Prostate gland (tissue), 2 donors: ENCODE data around the gene ZNF850. TPM values are rescaled to one million over a fixed set of nuclear protein-coding genes. Genes with fewer than 3 reads are reported as not detected.
"Not testable (repeated sequence)": the region's sequence is repeated elsewhere in the genome, so short reads cannot be mapped to it uniquely, and the experiment has no call there.

Experiments used
- DNase-seq: peaks from one replicate; pipeline ENCODE4 v3.0.0-alpha.2; 2019; ENCODE audit warnings: low spot score
- H3K27ac ChIP-seq, 2 donors: fragments of 200-600 bp; sonication (generic); 2 replicates each; pipeline ENCODE4 v1.5.1; 2017 to 2019
- H3K27me3 ChIP-seq: fragments of 200-600 bp; sonication (generic); replicated peaks from 2 replicates; pipeline ENCODE4 v1.5.1; 2019; ENCODE audit not compliant: insufficient read depth
- H3K36me3 ChIP-seq, 2 donors: fragments of 200-600 bp; sonication (generic); 1 replicate in 1 of 2; 2 replicates in 1 of 2; pipeline versions ENCODE4 v1.5.1 to v1.8.1; 2017 to 2019
- H3K4me1 ChIP-seq: fragments of 200-600 bp; sonication (generic); replicated peaks from 2 replicates; pipeline ENCODE4 v1.5.1; 2019
- H3K4me3 ChIP-seq, 2 donors: fragments of 200-600 bp; sonication (generic); 2 replicates each; pipeline ENCODE4 v1.5.1; 2017 to 2019
- H3K9me3 ChIP-seq: fragments of 200-600 bp; sonication (generic); 2 replicates; pipeline ENCODE4 v1.5.1; 2017
- POLR2A ChIP-seq: fragments of 450-650 bp; IDR thresholded peaks from one replicate; pipeline ENCODE4 v1.6.1; 2016; ENCODE audit warnings: antibody characterized with exemption, mild to moderate bottlenecking
- POLR2AphosphoS5 ChIP-seq: sonication (generic); formaldehyde crosslinking; IDR thresholded peaks from one replicate; pipeline ENCODE4 v1.6.1; 2017; ENCODE audit warnings: antibody characterized with exemption
- WGBS: methylation state at CpG from one replicate; pipeline ENCODE4 v1.1.5; 2018; 5-methylcytosine and 5-hydroxymethylcytosine counted together
- intact Hi-C: fragments of 100-400 bp; cut with DNase I; formaldehyde crosslinking; loops from one replicate; pipeline ENCODE4 v1.14.2; 2022
- total RNA-seq, 2 donors: library from RNA; depleted of rRNA; stranded (reverse); fragments of >200 nt; gene quantifications; one replicate each; pipeline ENCODE4 v1.1.0, GENCODE V29; 2016
- TF ChIP-seq, protein P1 (sequence below), 4 experiments: fragments of 200-600 bp in 2 of 4; fragments of 450-650 bp in 2 of 4; sonication (generic) in 2 of 4; IDR thresholded peaks; 1 replicate in 3 of 4; 2 replicates in 1 of 4; pipeline ENCODE4 v1.5.1; 2016 to 2019; ENCODE audit warnings: antibody characterized with exemption in 4 of 4, mild to moderate bottlenecking in 2 of 4, moderate library complexity in 2 of 4

ZNF850 gene
- total RNA-seq, 2 donors from 2014 or later, result 2.4 to 10.0 TPM

GRCh38 chr19:36771261-36772231 is 1.1 kb downstream of the ZNF850 start:
- 2% methylated on average over 29 of the region's 29 CpGs for WGBS
- intact Hi-C loops, result loop anchor here (1.0 kb wide), 1 partner anchor 79 kb away; the partner anchor contains the start of gene ZNF345
- Histone ChIP-seq H3K27me3 (no peaks in the 10 kb centered on the region), H3K27ac (peak overlapping the region; percentile 72 to 78), H3K4me3 (peak overlapping the region; percentile 64 to 85), H3K36me3 (no peaks in the 10 kb centered on the region), H3K9me3 (no peaks in the 10 kb centered on the region), H3K4me1 (no peaks in the 10 kb centered on the region)
- TF ChIP-seq POLR2AphosphoS5 (no peak), POLR2A (no peak)
- TF ChIP-seq, protein P1, sequence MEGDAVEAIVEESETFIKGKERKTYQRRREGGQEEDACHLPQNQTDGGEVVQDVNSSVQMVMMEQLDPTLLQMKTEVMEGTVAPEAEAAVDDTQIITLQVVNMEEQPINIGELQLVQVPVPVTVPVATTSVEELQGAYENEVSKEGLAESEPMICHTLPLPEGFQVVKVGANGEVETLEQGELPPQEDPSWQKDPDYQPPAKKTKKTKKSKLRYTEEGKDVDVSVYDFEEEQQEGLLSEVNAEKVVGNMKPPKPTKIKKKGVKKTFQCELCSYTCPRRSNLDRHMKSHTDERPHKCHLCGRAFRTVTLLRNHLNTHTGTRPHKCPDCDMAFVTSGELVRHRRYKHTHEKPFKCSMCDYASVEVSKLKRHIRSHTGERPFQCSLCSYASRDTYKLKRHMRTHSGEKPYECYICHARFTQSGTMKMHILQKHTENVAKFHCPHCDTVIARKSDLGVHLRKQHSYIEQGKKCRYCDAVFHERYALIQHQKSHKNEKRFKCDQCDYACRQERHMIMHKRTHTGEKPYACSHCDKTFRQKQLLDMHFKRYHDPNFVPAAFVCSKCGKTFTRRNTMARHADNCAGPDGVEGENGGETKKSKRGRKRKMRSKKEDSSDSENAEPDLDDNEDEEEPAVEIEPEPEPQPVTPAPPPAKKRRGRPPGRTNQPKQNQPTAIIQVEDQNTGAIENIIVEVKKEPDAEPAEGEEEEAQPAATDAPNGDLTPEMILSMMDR (IDR thresholded peaks at IDR 0.05), result no peak
- DNase-seq, result peak; percentile 34

GRCh38 chr19:36750066-36750691 is 22.4 kb downstream of the ZNF850 start:
- Histone ChIP-seq H3K36me3 (peaks cover 5 to 6% of the 10 kb centered on the region in 2 donors), H3K27me3 (no peaks in the 10 kb centered on the region), H3K4me1 (no peaks in the 10 kb centered on the region), H3K27ac (no peak overlapping the region), H3K4me3 (no peak overlapping the region), H3K9me3 (peaks cover 6% of the 10 kb centered on the region)
- TF ChIP-seq POLR2A (no peak), POLR2AphosphoS5 (no peak)
- TF ChIP-seq, protein P1 (IDR thresholded peaks at IDR 0.05), result no peak
- 100% methylated on average over 4 of the region's 4 CpGs for WGBS
- no peak for DNase-seq
- intact Hi-C loops, result no loop called here

DNA sequence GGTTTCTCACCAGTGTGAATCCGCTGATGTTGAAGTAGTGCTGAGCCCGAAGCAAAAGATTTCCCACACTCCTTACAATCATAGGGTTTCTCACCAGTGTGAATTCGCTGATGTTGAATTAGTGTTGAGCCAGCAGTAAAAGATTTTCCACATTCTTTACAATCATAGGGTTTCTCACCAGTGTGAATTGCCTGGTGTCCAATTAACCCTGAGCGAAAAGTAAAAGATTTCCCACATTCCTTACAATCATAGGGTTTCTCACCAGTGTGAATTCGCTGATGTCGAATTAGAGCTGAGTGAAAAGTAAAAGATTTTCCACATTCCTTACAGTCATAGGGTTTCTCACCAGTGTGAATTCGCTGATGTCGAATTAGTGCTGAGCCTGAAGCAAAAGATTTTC is 23.0 kb downstream of the ZNF850 start:
- intact Hi-C loops, H3K36me3 ChIP-seq, DNase-seq, H3K27me3 ChIP-seq, H3K9me3 ChIP-seq, H3K4me1 ChIP-seq, H3K27ac ChIP-seq, H3K4me3 ChIP-seq: not testable (repeated sequence)
- 95% methylated on average over 8 of the region's 8 CpGs for WGBS

- WGBS, result 97% methylated on average over 10 of the region's 10 CpGs
- H3K9me3 ChIP-seq, result peaks cover 6% of the 10 kb centered on the region
- no peak overlapping the region for H3K4me3 ChIP-seq
- H3K36me3 ChIP-seq, result peaks cover 5 to 6% of the 10 kb centered on the region in 2 donors
- no peaks in the 10 kb centered on the region for H3K27me3 ChIP-seq
- no peak for DNase-seq
- no peaks in the 10 kb centered on the region for H3K4me1 ChIP-seq
- TF ChIP-seq, protein P1 (IDR thresholded peaks at IDR 0.05), result no peak
- TF ChIP-seq POLR2A (no peak), POLR2AphosphoS5 (no peak)
- no peak overlapping the region for H3K27ac ChIP-seq
- intact Hi-C loops, result no loop called here
Observed at GRCh38 chr19:36748431-36749275, 24.0 kb downstream of the ZNF850 start.

DNA sequence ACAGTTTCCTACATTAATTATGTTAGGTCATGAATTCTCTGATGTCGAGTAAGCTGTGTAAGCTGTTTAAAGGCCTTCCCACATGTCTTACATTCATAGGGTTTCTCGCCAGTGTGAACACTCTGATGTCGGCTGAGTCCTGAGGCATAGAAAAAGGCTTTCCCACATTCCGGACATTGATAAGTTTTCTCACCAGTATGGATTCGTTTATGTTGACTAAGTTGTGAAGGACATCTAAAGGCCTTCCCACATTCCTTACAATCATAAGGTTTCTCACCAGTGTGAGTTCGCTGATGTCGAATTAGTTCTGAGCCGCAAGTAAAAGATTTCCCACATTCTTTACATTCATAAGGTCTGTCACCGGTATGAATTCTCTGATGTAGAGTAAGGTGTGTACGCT is 24.9 kb downstream of the ZNF850 start:
- Histone ChIP-seq H3K36me3 (peaks cover 5 to 6% of the 10 kb centered on the region in 2 donors), H3K9me3 (peaks cover 4% of the 10 kb centered on the region), H3K27ac (no peak overlapping the region), H3K27me3 (no peaks in the 10 kb centered on the region), H3K4me3 (no peak overlapping the region), H3K4me1 (no peaks in the 10 kb centered on the region)
- intact Hi-C loops, result no loop called here
- no peak for DNase-seq
- TF ChIP-seq POLR2A, result no peak
- TF ChIP-seq, protein P1 (IDR thresholded peaks at IDR 0.05), result no peak
- TF ChIP-seq POLR2AphosphoS5, result no peak
- 96% methylated on average over 10 of the region's 10 CpGs for WGBS
